ENCODE data around the gene SPDEF. TPM values are rescaled to one million over a fixed set of nuclear protein-coding genes. Genes with fewer than 3 reads are reported as not detected.

Gene SPDEF
- total RNA-seq, 4 donors from 2014 or later: 25.0 to 45.9 (median 32.3) TPM

- peak; percentile 52 to 67 for DNase-seq (ENCODE audit: low spot score in 2 of 2)
- Histone ChIP-seq H3K9me3 (no peaks in the 10 kb centered on the region), H3K4me1 (peaks cover 5% of the 10 kb centered on the region), H3K36me3 (no peaks in the 10 kb centered on the region), H3K27me3 (peaks cover 19% of the 10 kb centered on the region), H3K27ac (no peak overlapping the region), H3K4me3 (no peak overlapping the region)
- 74% methylated on average over 12 of the region's 13 CpGs for WGBS
- TF ChIP-seq POLR2AphosphoS5 (IDR thresholded peaks at IDR 0.05): no peak
- no peak for TF ChIP-seq POLR2A (IDR thresholded peaks at IDR 0.05)
- TF ChIP-seq CTCF (IDR thresholded peaks at IDR 0.05): no peak
- TF ChIP-seq EP300 (IDR thresholded peaks at IDR 0.05): no peak
Measured at GRCh38 chr6:34515473-34516387, 40.4 kb downstream of the SPDEF start.

GRCh38 chr6:34514593-34515472 lies 41.3 kb downstream of the SPDEF start:
- WGBS: 37% methylated on average over 22 of the region's 34 CpGs
- H3K4me3 ChIP-seq: no peak overlapping the region
- peaks cover 19% of the 10 kb centered on the region for H3K27me3 ChIP-seq
- DNase-seq (ENCODE audit: low spot score in 2 of 2): peak; percentile 59 to 74
- no peaks in the 10 kb centered on the region for H3K36me3 ChIP-seq
- no peaks in the 10 kb centered on the region for H3K9me3 ChIP-seq
- no peak overlapping the region for H3K27ac ChIP-seq
- peaks cover 5% of the 10 kb centered on the region for H3K4me1 ChIP-seq
- TF ChIP-seq POLR2A (IDR thresholded peaks at IDR 0.05): no peak
- no peak for TF ChIP-seq EP300 (IDR thresholded peaks at IDR 0.05)
- TF ChIP-seq CTCF (IDR thresholded peaks at IDR 0.05): no peak
- no peak for TF ChIP-seq POLR2AphosphoS5 (IDR thresholded peaks at IDR 0.05)

- no peaks in the 10 kb centered on the region for H3K9me3 ChIP-seq
- no peak overlapping the region for H3K27ac ChIP-seq
- TF ChIP-seq POLR2AphosphoS5 (IDR thresholded peaks at IDR 0.05) (no peak), POLR2A (IDR thresholded peaks at IDR 0.05) (no peak), EP300 (IDR thresholded peaks at IDR 0.05) (no peak), CTCF (IDR thresholded peaks at IDR 0.05) (no peak)
- H3K4me3 ChIP-seq: no peak overlapping the region
- H3K27me3 ChIP-seq: peaks cover 19% of the 10 kb centered on the region
- H3K4me1 ChIP-seq: peaks cover 5% of the 10 kb centered on the region
- 93% methylated on average over 7 of the region's 8 CpGs for WGBS
- H3K36me3 ChIP-seq: no peaks in the 10 kb centered on the region
- DNase-seq (ENCODE audit: low spot score in 2 of 2): peak in 1 of 2 donors; percentile 39
Measured at GRCh38 chr6:34514112-34514511, 42.0 kb downstream of the SPDEF start.

GRCh38 chr6:34513646-34514045 lies 42.5 kb downstream of the SPDEF start:
- Histone ChIP-seq H3K4me3 (no peak overlapping the region), H3K27me3 (peaks cover 19% of the 10 kb centered on the region), H3K9me3 (no peaks in the 10 kb centered on the region), H3K36me3 (no peaks in the 10 kb centered on the region), H3K4me1 (peaks cover 5% of the 10 kb centered on the region), H3K27ac (no peak overlapping the region)
- TF ChIP-seq POLR2A (IDR thresholded peaks at IDR 0.05): no peak
- TF ChIP-seq CTCF (IDR thresholded peaks at IDR 0.05): no peak
- 98% methylated on average over 4 of the region's 4 CpGs for WGBS
- DNase-seq (ENCODE audit: low spot score in 2 of 2): peak in 1 of 2 donors; percentile 13

- 63% methylated on average over 5 of the region's 5 CpGs for WGBS
- TF ChIP-seq CTCF (IDR thresholded peaks at IDR 0.05) (no peak), POLR2AphosphoS5 (IDR thresholded peaks at IDR 0.05) (no peak), EP300 (IDR thresholded peaks at IDR 0.05) (no peak), POLR2A (IDR thresholded peaks at IDR 0.05) (no peak)
- H3K36me3 ChIP-seq: no peaks in the 10 kb centered on the region
- peaks cover 5% of the 10 kb centered on the region for H3K4me1 ChIP-seq
- H3K4me3 ChIP-seq: no peak overlapping the region
- DNase-seq (ENCODE audit: low spot score in 2 of 2): peak in 1 of 2 donors; percentile 44
- peaks cover 19% of the 10 kb centered on the region for H3K27me3 ChIP-seq
- no peaks in the 10 kb centered on the region for H3K9me3 ChIP-seq
- H3K27ac ChIP-seq: no peak overlapping the region
Measured at GRCh38 chr6:34512738-34513115, 43.4 kb downstream of the SPDEF start.

Data from suprapubic skin (tissue), 4 donors.